ENCODE measurements around the gene AXDND1.
"Not testable (repeated sequence)": the region's sequence is repeated elsewhere in the genome, so short reads cannot be mapped to it uniquely, and the experiment has no call there.

Gene AXDND1

GRCh38 chr1:179490611-179491010 is 124.8 kb downstream of the AXDND1 start:
- no peak for FAIRE-seq

GRCh38 chr1:179493323-179493722 is 127.6 kb downstream of the AXDND1 start:
- FAIRE-seq, result no peak

GRCh38 chr1:179506199-179506598 is 140.4 kb downstream of the AXDND1 start:
- FAIRE-seq, result no peak

DNA sequence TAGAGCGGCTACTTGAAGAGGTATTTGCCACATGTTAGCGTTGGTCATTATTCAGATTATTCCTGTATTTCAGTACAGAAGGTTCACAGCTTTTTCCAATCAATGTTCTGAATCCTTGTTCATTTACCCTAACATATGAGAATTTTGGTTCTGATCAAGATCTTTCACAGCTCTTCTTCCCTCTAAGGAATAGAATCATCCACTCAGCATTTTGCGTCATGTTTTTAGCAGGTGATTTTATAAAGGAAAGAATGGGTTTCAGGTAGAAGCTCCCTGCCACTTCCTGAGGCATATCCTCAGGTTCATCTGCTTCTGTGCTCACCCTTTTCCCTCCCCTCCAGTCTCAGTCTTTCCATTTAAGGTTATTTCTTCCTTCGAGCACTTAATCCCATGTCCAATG is 143.6 kb downstream of the AXDND1 start:
- FAIRE-seq, result no peak

DNA sequence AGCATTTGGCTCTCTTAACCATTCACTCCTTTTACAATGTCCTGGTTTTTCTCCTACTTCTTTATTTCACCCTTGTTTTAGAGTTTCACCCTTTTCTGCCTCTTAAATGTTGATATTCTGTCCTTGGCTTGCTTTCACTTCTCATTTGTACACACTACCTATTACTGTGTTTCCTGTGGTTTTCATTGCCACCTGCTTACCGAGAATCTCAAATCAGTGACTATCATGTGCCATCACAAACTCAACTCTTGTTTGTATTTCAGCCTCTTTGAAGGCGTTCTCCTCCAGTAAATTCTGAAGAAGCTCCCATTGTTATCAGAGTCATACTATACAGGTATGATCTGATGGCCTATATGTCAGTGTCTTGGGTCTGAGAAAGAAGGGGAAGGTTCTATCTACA is 144.3 kb downstream of the AXDND1 start:
- FAIRE-seq, result no peak

DNA sequence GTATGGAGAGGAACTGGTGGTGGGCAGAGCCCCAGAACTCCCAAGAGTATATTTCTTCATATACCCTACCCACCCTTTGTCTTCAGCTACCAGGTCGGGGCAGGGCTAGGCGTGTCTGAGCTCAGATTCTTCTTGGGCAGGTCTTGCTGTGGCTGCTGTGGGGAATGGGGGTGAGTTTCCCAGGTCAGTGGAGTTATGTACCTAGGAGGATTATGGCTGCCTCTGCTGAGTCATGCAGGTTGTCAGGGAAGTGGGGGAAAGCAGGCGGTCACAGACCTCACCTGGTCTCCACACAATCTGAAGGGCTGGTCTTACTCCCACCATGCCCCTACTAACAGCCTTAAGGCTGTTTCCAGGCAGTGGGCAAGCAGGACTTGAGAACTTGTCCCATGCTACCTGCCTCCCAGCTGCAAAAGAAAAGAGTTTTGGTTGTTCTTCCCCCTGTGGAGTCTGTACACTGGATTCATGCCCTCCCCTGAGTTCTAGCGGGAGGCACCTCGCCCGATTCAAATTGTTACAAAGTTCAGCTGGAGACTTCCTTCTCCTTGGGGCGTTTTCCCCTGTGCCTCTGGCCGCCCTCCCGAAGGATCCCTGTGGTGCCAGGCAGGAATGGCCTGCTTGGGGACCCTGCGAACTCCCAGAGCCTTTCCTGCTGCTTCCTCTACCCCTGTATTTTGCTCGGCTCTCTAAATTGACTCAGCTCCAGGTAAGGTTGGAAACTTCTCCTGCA is 151.4 kb downstream of the AXDND1 start:
- FAIRE-seq, result no peak

GRCh38 chr1:179518544-179518943 is 152.8 kb downstream of the AXDND1 start:
- not testable (repeated sequence) for FAIRE-seq

- no peak for FAIRE-seq
These were observed 163.9 kb downstream of the AXDND1 start for GRCh38 chr1:179529482-179530195.

- no peak for FAIRE-seq
These were observed 164.6 kb downstream of the AXDND1 start for GRCh38 chr1:179530352-179530751.

GRCh38 chr1:179541774-179542173 is 176.0 kb downstream of the AXDND1 start:
- FAIRE-seq, result no peak

GRCh38 chr1:179545321-179545720 is 179.6 kb downstream of the AXDND1 start:
- no peak for FAIRE-seq

DNA sequence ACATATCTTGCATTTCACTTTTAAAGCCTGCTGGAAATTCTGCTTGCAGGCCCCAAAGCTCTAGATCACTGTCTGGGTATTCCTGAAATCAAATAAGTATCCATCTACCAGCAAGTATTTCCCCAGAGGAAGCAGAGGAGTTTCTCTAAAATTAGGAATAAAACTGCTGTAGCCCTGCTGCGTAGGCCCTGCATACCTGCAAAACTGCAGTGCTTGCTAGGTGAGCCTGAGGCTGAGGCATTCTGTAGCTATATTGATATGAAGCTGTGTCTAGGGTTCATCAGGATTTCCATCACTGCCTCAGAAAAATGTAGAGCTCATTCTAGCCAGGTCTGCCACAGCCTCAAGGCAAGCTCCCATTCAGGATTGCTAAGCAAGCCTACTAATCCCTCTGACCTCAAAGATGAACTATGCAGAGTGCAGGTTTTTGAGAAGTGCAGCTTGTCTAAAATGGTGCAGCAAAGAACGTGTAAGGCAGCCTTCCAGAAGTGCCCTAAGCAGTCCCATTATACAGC is 181.3 kb downstream of the AXDND1 start:
- no peak for FAIRE-seq

GRCh38 chr1:179548666-179549367 is 183.0 kb downstream of the AXDND1 start:
- FAIRE-seq, result no peak

GRCh38 chr1:179549368-179549700 is 183.6 kb downstream of the AXDND1 start:
- FAIRE-seq, result no peak

GRCh38 chr1:179550746-179551682 is 185.2 kb downstream of the AXDND1 start:
- FAIRE-seq, result no peak

DNA sequence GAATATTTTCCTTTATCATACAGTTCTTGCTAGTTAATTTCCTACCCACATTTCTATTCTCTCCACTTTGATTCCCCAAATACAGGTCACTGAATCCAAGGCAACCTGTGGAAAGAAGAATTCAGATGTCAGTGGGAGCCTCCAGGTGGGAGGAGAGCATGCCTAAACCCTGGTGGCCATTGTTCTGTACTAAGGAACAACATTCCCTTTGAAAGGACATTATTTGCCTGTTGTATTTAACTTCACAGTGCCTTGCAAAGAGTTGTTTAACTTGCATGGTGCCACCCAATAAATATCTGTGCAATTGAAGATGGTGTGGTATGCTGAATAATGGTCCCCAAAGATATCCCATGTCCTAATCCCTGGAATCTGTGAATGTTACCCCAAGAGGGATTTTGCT is 188.7 kb downstream of the AXDND1 start:
- FAIRE-seq, result no peak

DNA sequence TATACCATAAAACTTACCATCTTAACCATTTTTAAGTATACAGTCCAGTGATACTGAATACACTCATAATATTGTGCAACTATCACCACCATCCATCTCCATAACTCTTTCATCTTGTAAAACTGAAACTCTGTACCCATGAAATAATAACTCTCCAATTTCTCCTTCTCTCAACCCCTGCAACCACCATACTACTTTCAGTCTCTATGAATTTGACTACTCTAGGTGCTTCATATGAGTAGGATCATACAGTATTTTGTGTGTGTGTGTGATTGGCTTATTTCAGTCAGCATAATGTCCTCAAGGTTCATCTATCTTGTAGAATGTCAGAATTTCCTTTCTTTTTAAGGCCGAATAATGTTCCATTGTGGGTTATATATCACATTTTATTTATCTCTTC is 192.3 kb downstream of the AXDND1 start:
- no peak for FAIRE-seq

DNA sequence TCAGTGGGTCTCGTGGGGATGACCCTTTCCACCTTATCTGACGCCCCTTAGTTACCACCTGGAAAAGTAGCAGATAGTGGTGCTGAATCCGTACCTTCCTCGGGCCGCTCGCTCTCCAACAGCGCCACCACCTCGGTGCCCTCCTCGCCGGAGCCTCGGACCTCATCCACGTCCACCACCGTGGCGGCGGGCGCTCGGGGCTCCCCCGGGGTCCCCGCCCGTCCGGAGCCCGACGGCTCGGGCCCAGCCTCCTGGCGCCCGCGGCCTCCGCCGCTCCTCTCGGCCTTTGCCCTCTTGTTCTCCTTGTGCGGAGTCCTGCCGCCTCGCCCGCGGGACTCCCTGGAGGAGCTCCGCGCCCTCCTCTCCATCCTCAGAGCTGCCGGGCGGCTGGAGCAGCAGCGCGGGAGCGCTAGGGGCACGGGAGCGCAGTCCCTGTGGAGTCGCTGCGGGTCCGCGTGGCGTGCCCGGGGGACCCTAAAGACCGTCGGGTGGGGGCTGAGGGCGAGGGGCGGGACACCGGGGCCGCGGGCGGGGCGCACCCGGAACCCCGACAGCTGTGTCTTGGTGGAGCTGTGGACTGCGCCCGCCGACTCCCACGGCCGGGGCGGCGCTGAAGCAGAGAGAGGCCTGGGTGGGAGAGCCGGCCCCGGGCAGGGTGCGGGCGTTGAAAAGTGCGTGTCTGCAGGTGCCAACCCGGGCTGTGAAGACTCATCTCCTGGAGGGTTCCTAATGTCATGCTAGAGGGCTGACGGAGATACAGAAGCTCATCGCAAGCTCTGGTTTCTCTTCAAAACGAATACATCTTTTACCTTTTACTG is 209.9 kb downstream of the AXDND1 start, which contains the start of gene NPHS2:
NPHS2 (minus strand) TSS at position 452 of the 818 bp plus-strand sequence; CDS start at position 368, 84 bp downstream.
- FAIRE-seq, result no peak

GRCh38 chr1:179576509-179576908 is 210.7 kb downstream of the AXDND1 start:
- FAIRE-seq, result no peak

DNA sequence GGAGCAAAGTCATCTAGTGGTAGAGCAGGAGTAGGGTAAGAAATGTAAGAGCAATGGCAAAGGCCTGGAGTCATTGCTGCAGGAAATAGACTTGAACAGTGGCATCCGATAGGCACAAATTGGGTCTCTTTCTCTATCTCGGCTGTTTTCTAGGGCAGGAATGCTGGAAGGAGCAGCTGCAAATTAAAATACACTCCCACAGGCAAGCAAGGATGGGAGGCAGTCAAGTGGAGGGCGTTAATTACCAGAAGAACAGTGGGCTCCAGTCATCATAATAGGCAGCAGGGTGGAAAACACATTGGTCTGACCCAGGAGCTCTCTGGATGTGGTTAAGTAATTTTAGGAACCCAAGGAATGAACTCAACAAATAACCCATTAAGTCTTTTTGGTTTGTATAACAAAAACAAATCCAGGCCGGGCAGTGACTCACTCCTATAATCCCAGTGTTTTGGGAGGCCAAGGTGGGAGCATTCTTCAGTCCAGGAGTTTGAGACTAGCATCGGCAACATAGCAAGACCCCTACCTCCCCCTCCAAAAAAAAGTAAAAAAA is 218.1 kb downstream of the AXDND1 start:
- FAIRE-seq, result no peak

DNA sequence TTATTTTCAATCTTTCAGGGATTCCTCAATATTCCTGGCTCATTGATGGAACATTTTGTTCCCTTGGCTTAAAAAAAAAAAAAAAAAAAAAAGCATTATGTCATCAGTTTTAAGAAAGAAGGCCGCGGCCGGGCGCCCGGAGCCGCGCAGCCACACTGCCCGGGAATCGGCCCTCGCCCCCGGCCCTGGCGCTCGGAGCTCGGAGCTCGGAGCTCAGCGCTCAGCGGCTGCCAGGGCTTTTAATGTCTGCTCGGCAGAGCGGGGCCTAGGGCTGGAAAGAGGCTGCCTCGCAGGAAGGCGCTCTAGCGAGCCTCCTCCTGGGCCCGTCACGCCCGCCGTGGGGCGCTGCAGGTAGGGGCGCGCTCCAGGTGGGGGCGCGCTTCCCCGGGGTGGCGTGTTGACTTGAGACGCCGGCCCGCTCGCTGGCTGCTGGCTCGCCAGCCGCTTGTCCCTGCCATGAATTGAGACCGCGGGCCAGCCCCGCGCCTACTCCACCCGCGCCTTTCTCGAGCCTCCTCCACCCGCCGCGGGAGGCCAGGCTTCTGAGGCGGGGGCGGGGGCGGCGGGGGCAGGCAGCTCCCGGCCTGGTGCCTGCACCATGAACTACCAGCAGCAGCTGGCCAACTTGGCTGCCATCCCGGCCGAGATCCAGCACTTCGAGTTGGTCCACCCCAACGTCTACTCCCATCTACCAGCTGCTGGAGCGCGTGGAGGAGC is 220.5 kb downstream of the AXDND1 start:
- FAIRE-seq, result no peak

Measured in islet of Langerhans (tissue), 1 donor.